Neural progenitor cell (in vitro differentiated cells): ENCODE measurements around the gene PHC3. TPM values are rescaled to one million over a fixed set of nuclear protein-coding genes. Genes with fewer than 3 reads are reported as not detected.

Experiments
- DNase-seq: peaks from one replicate; pipeline ENCODE4 v3.0.0-alpha.2; 2016; ENCODE audit warnings: low spot score
- H2AFZ ChIP-seq: fragments of 200-600 bp; sonication (generic); replicated peaks from 2 replicates; pipeline ENCODE4 v1.6.1; 2016; ENCODE audit warnings: antibody characterized with exemption
- H3F3A ChIP-seq: fragments of 200-600 bp; sonication (generic); 2 replicates; pipeline ENCODE4 v1.6.1; 2016; ENCODE audit warnings: antibody characterized with exemption, low read depth
- H3K27ac ChIP-seq: fragments of 200-600 bp; sonication (generic); 2 replicates; pipeline ENCODE4 v1.5.1; 2016; ENCODE audit warnings: mild to moderate bottlenecking
- H3K27me3 ChIP-seq: fragments of 200-600 bp; sonication (generic); 2 replicates; pipeline ENCODE4 v1.6.1; 2016; ENCODE audit warnings: mild to moderate bottlenecking, moderate library complexity
- H3K36me3 ChIP-seq: fragments of 200-600 bp; sonication (generic); 2 replicates; pipeline ENCODE4 v1.5.1; 2016
- H3K4me1 ChIP-seq: fragments of 200-600 bp; sonication (generic); 2 replicates; pipeline ENCODE4 v1.6.1; 2016; ENCODE audit warnings: mixed run types
- H3K4me2 ChIP-seq: fragments of 200-600 bp; sonication (generic); 2 replicates; pipeline ENCODE4 v1.6.1; 2016
- H3K4me3 ChIP-seq: fragments of 200-600 bp; sonication (generic); 2 replicates; pipeline ENCODE4 v1.5.1; 2016
- H3K79me2 ChIP-seq: fragments of 200-600 bp; sonication (generic); 2 replicates; pipeline ENCODE4 v1.6.1; 2016; ENCODE audit warnings: low read depth
- H3K9ac ChIP-seq: fragments of 200-600 bp; sonication (generic); 2 replicates; pipeline ENCODE4 v1.6.1; 2016
- H3K9me3 ChIP-seq: fragments of 200-600 bp; sonication (generic); 2 replicates; pipeline ENCODE4 v1.5.1; 2016; ENCODE audit warnings: low read depth
- H4K20me1 ChIP-seq: fragments of 200-600 bp; sonication (generic); 2 replicates; pipeline ENCODE4 v1.6.1; 2016; ENCODE audit warnings: low read depth
- H3K27ac Mint-ChIP-seq: 3 replicates; pipeline ENCODE4 v1.8.0; 2021; ENCODE audit warnings: mixed read lengths
- H3K27me3 Mint-ChIP-seq: 2 replicates; pipeline ENCODE4 v1.8.0; 2022; ENCODE audit warnings: low read depth, mild to moderate bottlenecking, inconsistent platforms, moderate library complexity, mixed read lengths; ENCODE audit not compliant: insufficient read depth
- H3K36me3 Mint-ChIP-seq: 3 replicates; pipeline ENCODE4 v1.8.0; 2021; ENCODE audit warnings: mixed read lengths
- H3K4me1 Mint-ChIP-seq: 3 replicates; pipeline ENCODE4 v1.8.0; 2021; ENCODE audit warnings: mixed read lengths
- H3K4me3 Mint-ChIP-seq: 3 replicates; pipeline ENCODE4 v1.8.0; 2021; ENCODE audit warnings: mild to moderate bottlenecking, moderate library complexity, mixed read lengths
- H3K9me3 Mint-ChIP-seq: 3 replicates; pipeline ENCODE4 v1.8.0; 2020; ENCODE audit warnings: mixed read lengths
- EZH2 ChIP-seq: fragments of 200-600 bp; sonication (generic); IDR thresholded peaks from 2 replicates; pipeline ENCODE4 v1.6.1; 2017; ENCODE audit warnings: antibody characterized with exemption, mild to moderate bottlenecking, moderate library complexity
- EZH2phosphoT487 ChIP-seq: fragments of 200-600 bp; sonication (generic); IDR thresholded peaks from 2 replicates; pipeline ENCODE4 v1.6.1; 2017; ENCODE audit warnings: antibody characterized with exemption
- total RNA-seq: library from RNA; depleted of rRNA; stranded (reverse); fragments of >200 nt; gene quantifications from 2 replicates; pipeline ENCODE4 v1.2.3, GENCODE V29; 2015; ENCODE audit warnings: low replicate concordance
- TF ChIP-seq, protein P1 (sequence below): fragments of 200-600 bp; sonication (generic); IDR thresholded peaks from 2 replicates; pipeline ENCODE4 v1.5.1; 2017; ENCODE audit warnings: antibody characterized with exemption, mild to moderate bottlenecking

The PHC3 gene
- total RNA-seq, 1 donor from 2014 or later = 27.3 TPM

DNA sequence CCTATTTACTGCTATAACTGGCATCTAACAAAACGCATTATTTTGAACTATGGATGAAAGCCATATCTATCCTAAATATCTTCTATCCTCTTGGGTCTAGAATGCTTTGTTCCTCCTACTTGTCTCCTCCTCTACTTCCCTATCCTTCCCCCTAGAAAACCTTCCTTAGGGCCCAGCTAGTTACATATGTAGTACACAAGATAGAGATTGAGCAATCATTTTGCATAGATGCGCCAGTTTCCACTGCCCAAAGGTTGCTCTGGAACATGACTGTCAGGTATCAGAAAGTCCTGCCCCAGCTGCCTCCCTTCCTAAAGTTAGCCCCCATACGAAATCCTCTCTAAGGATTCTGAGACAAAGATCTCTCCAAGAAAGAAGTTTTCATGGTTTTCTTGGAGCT, 88.6 kb downstream of the PHC3 start:
- Histone ChIP-seq H3K27me3 (no peaks in the 10 kb centered on the region), H3K27ac (no peak overlapping the region), H3K9ac (no peak overlapping the region), H2AFZ (no peak overlapping the region), H3K79me2 (no peaks in the 10 kb centered on the region), H3K4me2 (no peak overlapping the region), H3F3A (no peaks in the 10 kb centered on the region), H3K36me3 (peaks cover 26% of the 10 kb centered on the region), H3K9me3 (no peaks in the 10 kb centered on the region), H3K4me1 (no peaks in the 10 kb centered on the region), H3K4me3 (no peak overlapping the region), H4K20me1 (no peaks in the 10 kb centered on the region)
- Mint-ChIP-seq H3K27ac (no peak overlapping the region), H3K36me3 (peaks cover 18% of the 10 kb centered on the region), H3K4me1 (no peaks in the 10 kb centered on the region), H3K9me3 (no peaks in the 10 kb centered on the region), H3K4me3 (no peak overlapping the region), H3K27me3 (no peaks in the 10 kb centered on the region)
- TF ChIP-seq, protein P1, sequence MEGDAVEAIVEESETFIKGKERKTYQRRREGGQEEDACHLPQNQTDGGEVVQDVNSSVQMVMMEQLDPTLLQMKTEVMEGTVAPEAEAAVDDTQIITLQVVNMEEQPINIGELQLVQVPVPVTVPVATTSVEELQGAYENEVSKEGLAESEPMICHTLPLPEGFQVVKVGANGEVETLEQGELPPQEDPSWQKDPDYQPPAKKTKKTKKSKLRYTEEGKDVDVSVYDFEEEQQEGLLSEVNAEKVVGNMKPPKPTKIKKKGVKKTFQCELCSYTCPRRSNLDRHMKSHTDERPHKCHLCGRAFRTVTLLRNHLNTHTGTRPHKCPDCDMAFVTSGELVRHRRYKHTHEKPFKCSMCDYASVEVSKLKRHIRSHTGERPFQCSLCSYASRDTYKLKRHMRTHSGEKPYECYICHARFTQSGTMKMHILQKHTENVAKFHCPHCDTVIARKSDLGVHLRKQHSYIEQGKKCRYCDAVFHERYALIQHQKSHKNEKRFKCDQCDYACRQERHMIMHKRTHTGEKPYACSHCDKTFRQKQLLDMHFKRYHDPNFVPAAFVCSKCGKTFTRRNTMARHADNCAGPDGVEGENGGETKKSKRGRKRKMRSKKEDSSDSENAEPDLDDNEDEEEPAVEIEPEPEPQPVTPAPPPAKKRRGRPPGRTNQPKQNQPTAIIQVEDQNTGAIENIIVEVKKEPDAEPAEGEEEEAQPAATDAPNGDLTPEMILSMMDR = no peak
- TF ChIP-seq EZH2phosphoT487 (no peak), EZH2 (no peak)
- no peak for DNase-seq

DNA sequence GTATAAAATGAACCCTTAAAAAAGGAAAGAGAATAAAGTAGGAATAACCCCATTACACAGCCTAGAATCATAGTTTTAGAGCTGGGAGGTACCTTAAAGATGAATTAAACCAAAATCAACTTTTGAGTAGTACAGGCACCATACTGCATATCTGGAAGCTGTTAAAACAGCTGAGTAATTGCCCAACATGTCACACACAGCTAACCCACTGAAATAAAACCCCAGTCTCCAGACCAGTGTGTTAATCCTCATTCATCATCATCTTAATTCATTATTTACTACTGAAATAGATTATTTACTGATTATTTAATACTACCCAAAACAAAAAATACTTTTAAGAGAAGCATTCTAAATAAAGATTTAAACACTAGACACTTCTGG, 90.9 kb downstream of the PHC3 start:
- Histone ChIP-seq H3K27ac (no peak overlapping the region), H3K36me3 (peaks cover 17% of the 10 kb centered on the region), H2AFZ (no peak overlapping the region), H3K4me2 (no peak overlapping the region), H3K4me3 (no peak overlapping the region), H3K9ac (no peak overlapping the region), H3K9me3 (no peaks in the 10 kb centered on the region), H3K27me3 (no peaks in the 10 kb centered on the region), H3K79me2 (no peaks in the 10 kb centered on the region), H3F3A (peaks cover 4% of the 10 kb centered on the region), H4K20me1 (no peaks in the 10 kb centered on the region), H3K4me1 (no peaks in the 10 kb centered on the region)
- no peaks in the 10 kb centered on the region for H3K4me1 Mint-ChIP-seq
- H3K27me3 Mint-ChIP-seq = no peaks in the 10 kb centered on the region
- no peak overlapping the region for H3K27ac Mint-ChIP-seq
- no peak overlapping the region for H3K4me3 Mint-ChIP-seq
- no peaks in the 10 kb centered on the region for H3K9me3 Mint-ChIP-seq
- no peak for TF ChIP-seq EZH2
- TF ChIP-seq, protein P1 = no peak
- TF ChIP-seq EZH2phosphoT487 = no peak
- no peak for DNase-seq
- peaks cover 13% of the 10 kb centered on the region for H3K36me3 Mint-ChIP-seq

DNA sequence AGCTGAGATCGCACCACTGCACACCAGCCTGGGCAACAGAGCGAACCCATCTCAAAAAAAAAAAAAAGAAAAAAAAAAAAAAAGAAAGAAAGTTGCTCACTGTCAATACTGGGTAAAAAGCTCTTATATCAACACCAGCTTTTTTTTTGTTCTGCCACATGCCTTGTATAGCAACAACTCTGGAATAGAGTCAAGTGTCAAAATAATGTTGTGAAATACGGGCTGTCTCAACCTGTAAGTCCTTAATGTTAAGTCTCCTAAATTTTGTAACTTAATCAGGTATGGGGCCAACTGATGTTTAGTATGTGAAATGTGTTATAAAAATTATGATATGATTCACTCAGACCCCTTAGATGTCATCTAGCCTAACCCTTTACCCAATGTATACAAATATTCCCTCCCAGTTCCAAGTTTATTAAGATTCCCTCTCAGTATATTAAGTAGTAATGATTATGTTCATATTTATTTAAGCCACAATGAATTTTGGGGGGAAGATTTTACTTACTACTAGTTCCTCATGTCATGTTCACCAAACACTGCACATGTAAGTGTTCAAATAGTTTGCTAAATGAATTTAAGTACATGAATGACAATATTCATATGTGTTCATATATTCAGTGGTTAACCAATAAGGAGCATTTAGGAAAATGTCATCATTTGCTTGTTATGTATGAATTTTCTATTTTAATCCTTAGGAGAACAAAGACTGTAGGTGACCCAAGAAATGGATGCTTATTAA, 91.5 kb downstream of the PHC3 start:
- H3K79me2 ChIP-seq = no peaks in the 10 kb centered on the region
- DNase-seq = no peak
- Mint-ChIP-seq H3K27me3 (no peaks in the 10 kb centered on the region), H3K4me1 (no peaks in the 10 kb centered on the region), H3K9me3 (no peaks in the 10 kb centered on the region), H3K36me3 (peaks cover 13% of the 10 kb centered on the region), H3K4me3 (no peak overlapping the region), H3K27ac (no peak overlapping the region)
- H3K27ac ChIP-seq = no peak overlapping the region
- no peak overlapping the region for H3K4me3 ChIP-seq
- no peak overlapping the region for H3K4me2 ChIP-seq
- H4K20me1 ChIP-seq = no peaks in the 10 kb centered on the region
- peaks cover 4% of the 10 kb centered on the region for H3F3A ChIP-seq
- no peaks in the 10 kb centered on the region for H3K4me1 ChIP-seq
- TF ChIP-seq EZH2 (no peak), EZH2phosphoT487 (no peak)
- TF ChIP-seq, protein P1 = no peak
- no peaks in the 10 kb centered on the region for H3K9me3 ChIP-seq
- H2AFZ ChIP-seq = no peak overlapping the region
- H3K27me3 ChIP-seq = no peaks in the 10 kb centered on the region
- H3K9ac ChIP-seq = no peak overlapping the region
- H3K36me3 ChIP-seq = peaks cover 18% of the 10 kb centered on the region
